ENCODE results near the gene ANP32A. TPM values are rescaled to one million over a fixed set of nuclear protein-coding genes. Genes with fewer than 3 reads are reported as not detected.

Gene ANP32A
- total RNA-seq, 2 experiments from 2014 or later: 55.1 to 57.3 TPM

- intact Hi-C loops (cut with DNase I, micrococcal nuclease): no loop called here
- POLR2A ChIA-PET: interaction anchor here (0.9 kb wide), 1 partner anchor 19 kb away, joined by 3 read pairs; no protein-coding TSS in a partner anchor
Observed at GRCh38 chr15:68774120-68774519, 46.6 kb downstream of the ANP32A start.

GRCh38 chr15:68773036-68773435, 47.7 kb downstream of the ANP32A start:
- no peak for DNase-seq
- H3K4me1 Mint-ChIP-seq (ENCODE audit: low read depth): no peaks in the 10 kb centered on the region
- no peak for TF ChIP-seq CTCF (IDR thresholded peaks at IDR 0.05)
- H3K27ac Mint-ChIP-seq: no peak overlapping the region
- Histone ChIP-seq H3K4me1 (ENCODE audit: insufficient read depth, low read length) (no peaks in the 10 kb centered on the region), H3K27me3 (ENCODE audit: control insufficient read depth in 1 of 2, insufficient read depth in 2 of 2, low read length in 2 of 2) (peaks cover 0 to 3% of the 10 kb centered on the region in 2 experiments), H3K36me3 (ENCODE audit: insufficient read depth, low read length) (peaks cover 4% of the 10 kb centered on the region), H3K27ac (ENCODE audit: low read depth in 1 of 2, low read length in 2 of 2) (no peak overlapping the region), H3K9me3 (ENCODE audit: control insufficient read depth in 1 of 2, insufficient read depth in 1 of 2, low read length in 2 of 2) (no peaks in the 10 kb centered on the region), H3K4me3 (ENCODE audit: low read length) (no peak overlapping the region)
- H3K9me3 Mint-ChIP-seq: no peaks in the 10 kb centered on the region
- intact Hi-C loops (cut with DNase I, micrococcal nuclease): no loop called here
- ChIA-PET POLR2A (no interaction called here), CTCF (no interaction called here)
- peaks cover 3% of the 10 kb centered on the region for H3K36me3 Mint-ChIP-seq (ENCODE audit: low read depth)
- no peak overlapping the region for H3K4me3 Mint-ChIP-seq
- ATAC-seq (ENCODE audit: poor library complexity): no peak
- H3K27me3 Mint-ChIP-seq: no peaks in the 10 kb centered on the region

More at GRCh38 chr15:68774120-68774519, 46.6 kb downstream of the ANP32A start:
- no peak overlapping the region for H3K4me3 ChIP-seq (ENCODE audit: low read length)
- Mint-ChIP-seq H3K4me3 (no peak overlapping the region), H3K9me3 (no peaks in the 10 kb centered on the region), H3K4me1 (ENCODE audit: low read depth) (no peaks in the 10 kb centered on the region), H3K27ac (no peak overlapping the region), H3K27me3 (no peaks in the 10 kb centered on the region), H3K36me3 (ENCODE audit: low read depth) (peaks cover 12% of the 10 kb centered on the region)
- no peak overlapping the region for H3K27ac ChIP-seq (ENCODE audit: low read depth in 1 of 2, low read length in 2 of 2)
- H3K4me1 ChIP-seq (ENCODE audit: insufficient read depth, low read length): no peaks in the 10 kb centered on the region
- H3K9me3 ChIP-seq (ENCODE audit: control insufficient read depth in 1 of 2, insufficient read depth in 1 of 2, low read length in 2 of 2): no peaks in the 10 kb centered on the region
- ATAC-seq (ENCODE audit: poor library complexity) (no peak), DNase-seq (no peak)
- no peak for TF ChIP-seq CTCF (IDR thresholded peaks at IDR 0.05)
- CTCF ChIA-PET: no interaction called here
- H3K27me3 ChIP-seq (ENCODE audit: control insufficient read depth in 1 of 2, insufficient read depth in 2 of 2, low read length in 2 of 2): peaks cover 0 to 3% of the 10 kb centered on the region in 2 experiments
- peaks cover 8% of the 10 kb centered on the region for H3K36me3 ChIP-seq (ENCODE audit: insufficient read depth, low read length)

GRCh38 chr15:68770216-68770615, 50.5 kb downstream of the ANP32A start:
- POLR2A ChIA-PET: no interaction called here
- H3K4me3 ChIP-seq (ENCODE audit: low read length): no peak overlapping the region
- no peaks in the 10 kb centered on the region for H3K36me3 Mint-ChIP-seq (ENCODE audit: low read depth)
- H3K27me3 Mint-ChIP-seq: no peaks in the 10 kb centered on the region
- H3K27me3 ChIP-seq (ENCODE audit: control insufficient read depth in 1 of 2, insufficient read depth in 2 of 2, low read length in 2 of 2): peaks cover 0 to 3% of the 10 kb centered on the region in 2 experiments
- H3K27ac ChIP-seq (ENCODE audit: low read depth in 1 of 2, low read length in 2 of 2): no peak overlapping the region
- ATAC-seq (ENCODE audit: poor library complexity) (no peak), DNase-seq (no peak)
- no peaks in the 10 kb centered on the region for H3K9me3 Mint-ChIP-seq
- H3K4me1 Mint-ChIP-seq (ENCODE audit: low read depth): no peaks in the 10 kb centered on the region
- no peak overlapping the region for H3K27ac Mint-ChIP-seq
- no peak overlapping the region for H3K4me3 Mint-ChIP-seq
- no peaks in the 10 kb centered on the region for H3K9me3 ChIP-seq (ENCODE audit: control insufficient read depth in 1 of 2, insufficient read depth in 1 of 2, low read length in 2 of 2)
- no peaks in the 10 kb centered on the region for H3K36me3 ChIP-seq (ENCODE audit: insufficient read depth, low read length)
- TF ChIP-seq CTCF (IDR thresholded peaks at IDR 0.05): no peak
- no peaks in the 10 kb centered on the region for H3K4me1 ChIP-seq (ENCODE audit: insufficient read depth, low read length)
- CTCF ChIA-PET: no interaction called here
- intact Hi-C loops (cut with DNase I, micrococcal nuclease): no loop called here
